Adipose tissue (tissue), 3 donors: ENCODE results near the gene PSME1. TPM values are rescaled to one million over a fixed set of nuclear protein-coding genes. Genes with fewer than 3 reads are reported as not detected.
A peak's percentile ranks its signal among the peaks of the same experiment; 100 is the strongest.
"Not testable (repeated sequence)": the region's sequence is repeated elsewhere in the genome, so short reads cannot be mapped to it uniquely, and the experiment has no call there.

ENCODE experiments used
- H3K27ac ChIP-seq: one replicate; pipeline ENCODE4 v1.5.1; 2013; ENCODE audit warnings: low read depth, low read length
- WGBS, 3 donors: extraction: QIAGEN DNeasy Blood & Tissue Kit; methylation state at CpG; one replicate each; pipeline ENCODE4 v1.1.7; 2013; 5-methylcytosine and 5-hydroxymethylcytosine counted together
- polyA plus RNA-seq, 3 donors: library from polyadenylated mRNA; stranded (reverse); fragments of 200-250 nt; gene quantifications; one replicate each; pipeline ENCODE4 v1.2.3, GENCODE V29; 2013
- donor health status: healthy with polysubstance abuse.
- donor health status: Bipolar disorder and iron deficiency.
- donor health status: healthy.

PSME1 gene
- polyA plus RNA-seq, 3 donors, result 98.0 to 228 (median 151) TPM

- no peak overlapping the region for H3K27ac ChIP-seq
- WGBS, 3 donors, result 81 to 94% (median 91%) methylated on average over 3 of the region's 3 CpGs
Observed at GRCh38 chr14:24100982-24101494, 35.0 kb upstream of the PSME1 start.

- H3K27ac ChIP-seq, result no peak overlapping the region
- WGBS, 3 donors, result 78 to 93% (median 90%) methylated on average over 7 of the region's 7 CpGs
Observed at GRCh38 chr14:24102357-24103048, 33.5 kb upstream of the PSME1 start.

- WGBS, 3 donors, result 92 to 95% (median 93%) methylated on average over 13 of the region's 13 CpGs
- no peak overlapping the region for H3K27ac ChIP-seq
Observed at GRCh38 chr14:24103451-24103850, 32.5 kb upstream of the PSME1 start.

GRCh38 chr14:24105609-24106239 lies 30.3 kb upstream of the PSME1 start:
- 93 to 95% (median 94%) methylated on average over 8 of the region's 8 CpGs for WGBS, 3 donors
- not testable (repeated sequence) for H3K27ac ChIP-seq

- 80 to 93% (median 85%) methylated on average over 4 of the region's 4 CpGs for WGBS, 3 donors
- no peak overlapping the region for H3K27ac ChIP-seq
Observed at GRCh38 chr14:24106672-24107271, 29.2 kb upstream of the PSME1 start.

- 37 to 54% (median 50%) methylated on average over 5 of the region's 5 CpGs for WGBS, 3 donors
- no peak overlapping the region for H3K27ac ChIP-seq
Observed at GRCh38 chr14:24108336-24108874, 27.6 kb upstream of the PSME1 start.

- H3K27ac ChIP-seq, result no peak overlapping the region
- 72 to 79% (median 76%) methylated on average over 9 of the region's 9 CpGs for WGBS, 3 donors
Observed at GRCh38 chr14:24110060-24110459, 25.9 kb upstream of the PSME1 start.

- 11 to 71% (median 40%) methylated on average over 1 of the region's 1 CpG for WGBS, 3 donors
- H3K27ac ChIP-seq, result no peak overlapping the region
Observed at GRCh38 chr14:24110523-24110922, 25.5 kb upstream of the PSME1 start.

- H3K27ac ChIP-seq, result peak overlapping the region; percentile 99
- WGBS, 3 donors, result 12 to 24% (median 23%) methylated on average over 15 of the region's 15 CpGs
Observed at GRCh38 chr14:24113379-24113800, 22.6 kb upstream of the PSME1 start.

GRCh38 chr14:24113801-24114531 lies 22.0 kb upstream of the PSME1 start:
- peak overlapping the region; percentile 99 for H3K27ac ChIP-seq
- 0 to 2% (median 1%) methylated on average over 42 of the region's 42 CpGs for WGBS, 3 donors

GRCh38 chr14:24114532-24115421 lies 21.2 kb upstream of the PSME1 start, which contains the start of the genes DCAF11 and NRL:
Gene DCAF11, plus strand, starts transcription at chr14:24114777. Its CDS starts 818 bp downstream, at chr14:24115595.
Gene NRL, minus strand, starts transcription at chr14:24114949. Its CDS starts 32,101 bp downstream, at chr14:24082848.
- peak within 1 kb of the TSS; percentile 99 for H3K27ac ChIP-seq
- WGBS, 3 donors, result 0% methylated on average over 65 of the region's 65 CpGs

- H3K27ac ChIP-seq, result no peak overlapping the region
- 0 to 5% (median 1%) methylated on average over 14 of the region's 14 CpGs for WGBS, 3 donors
Observed at GRCh38 chr14:24115422-24116127, 20.4 kb upstream of the PSME1 start.

- WGBS, 3 donors, result 40 to 81% (median 80%) methylated on average over 6 of the region's 6 CpGs
- H3K27ac ChIP-seq, result no peak overlapping the region
Observed at GRCh38 chr14:24116128-24116814, 19.7 kb upstream of the PSME1 start.

- no peak overlapping the region for H3K27ac ChIP-seq
- 49 to 96% (median 95%) methylated on average over 6 of the region's 6 CpGs for WGBS, 3 donors
Observed at GRCh38 chr14:24117179-24117578, 18.8 kb upstream of the PSME1 start.

GRCh38 chr14:24119691-24120090 lies 16.3 kb upstream of the PSME1 start:
- 95% methylated on average over 6 of the region's 6 CpGs for WGBS, 3 donors
- H3K27ac ChIP-seq, result no peak overlapping the region

- WGBS, 3 donors, result 94 to 97% (median 96%) methylated on average over 8 of the region's 8 CpGs
- H3K27ac ChIP-seq, result no peak overlapping the region
Observed at GRCh38 chr14:24121210-24121609, 14.8 kb upstream of the PSME1 start.
